ENCODE measurements around the gene SMURF2. TPM values are rescaled to one million over a fixed set of nuclear protein-coding genes. Genes with fewer than 3 reads are reported as not detected.
"Not testable (repeated sequence)": the region's sequence is repeated elsewhere in the genome, so short reads cannot be mapped to it uniquely, and the experiment has no call there.

The SMURF2 gene
- total RNA-seq, 1 donor from 2014 or later, result 44.9 TPM

DNA sequence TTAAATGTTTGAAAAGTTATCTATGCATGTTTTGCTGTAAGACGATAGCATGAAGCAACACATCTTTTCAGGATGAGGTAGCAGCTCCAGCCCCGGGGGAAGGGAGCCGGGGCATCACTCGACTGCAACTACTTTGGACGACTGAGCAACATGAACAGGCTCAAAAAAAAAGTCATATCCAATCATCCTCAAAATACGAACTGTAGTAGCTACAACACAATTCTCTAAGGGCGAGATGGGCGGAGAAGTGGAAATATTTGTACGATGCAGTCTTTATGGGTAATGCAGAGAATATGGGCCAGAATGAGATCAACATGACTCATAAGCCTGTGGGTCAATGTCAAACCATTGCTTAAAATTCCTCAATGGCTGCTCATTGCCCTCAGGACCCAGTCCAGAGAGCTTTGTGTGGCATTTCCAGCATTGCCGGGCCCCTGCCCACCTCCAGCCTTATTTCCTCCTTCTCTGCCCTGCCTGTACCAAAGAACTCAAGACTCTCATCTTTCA is 17.7 kb upstream of the SMURF2 start:
- intact Hi-C loops (cut with DNase I), result no loop called here
- no peak for DNase-seq
- Histone ChIP-seq H3K9me3 (no peaks in the 10 kb centered on the region), H3K27me3 (no peaks in the 10 kb centered on the region), H3K4me1 (no peaks in the 10 kb centered on the region), H3K27ac (no peak overlapping the region), H3K4me3 (no peak overlapping the region), H3K36me3 (no peaks in the 10 kb centered on the region)
- TF ChIP-seq, protein P1, sequence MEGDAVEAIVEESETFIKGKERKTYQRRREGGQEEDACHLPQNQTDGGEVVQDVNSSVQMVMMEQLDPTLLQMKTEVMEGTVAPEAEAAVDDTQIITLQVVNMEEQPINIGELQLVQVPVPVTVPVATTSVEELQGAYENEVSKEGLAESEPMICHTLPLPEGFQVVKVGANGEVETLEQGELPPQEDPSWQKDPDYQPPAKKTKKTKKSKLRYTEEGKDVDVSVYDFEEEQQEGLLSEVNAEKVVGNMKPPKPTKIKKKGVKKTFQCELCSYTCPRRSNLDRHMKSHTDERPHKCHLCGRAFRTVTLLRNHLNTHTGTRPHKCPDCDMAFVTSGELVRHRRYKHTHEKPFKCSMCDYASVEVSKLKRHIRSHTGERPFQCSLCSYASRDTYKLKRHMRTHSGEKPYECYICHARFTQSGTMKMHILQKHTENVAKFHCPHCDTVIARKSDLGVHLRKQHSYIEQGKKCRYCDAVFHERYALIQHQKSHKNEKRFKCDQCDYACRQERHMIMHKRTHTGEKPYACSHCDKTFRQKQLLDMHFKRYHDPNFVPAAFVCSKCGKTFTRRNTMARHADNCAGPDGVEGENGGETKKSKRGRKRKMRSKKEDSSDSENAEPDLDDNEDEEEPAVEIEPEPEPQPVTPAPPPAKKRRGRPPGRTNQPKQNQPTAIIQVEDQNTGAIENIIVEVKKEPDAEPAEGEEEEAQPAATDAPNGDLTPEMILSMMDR (IDR thresholded peaks at IDR 0.05), result no peak
- no peak for ATAC-seq

GRCh38 chr17:64676763-64677162 is 14.7 kb upstream of the SMURF2 start:
- TF ChIP-seq, protein P1 (IDR thresholded peaks at IDR 0.05), result no peak
- Histone ChIP-seq H3K4me1 (no peaks in the 10 kb centered on the region), H3K4me3 (no peak overlapping the region), H3K36me3 (no peaks in the 10 kb centered on the region), H3K9me3 (no peaks in the 10 kb centered on the region), H3K27ac (no peak overlapping the region), H3K27me3 (no peaks in the 10 kb centered on the region)
- ATAC-seq (no peak), DNase-seq (no peak)
- intact Hi-C loops (cut with DNase I), result no loop called here

- H3K4me3 ChIP-seq; intact Hi-C loops (cut with DNase I); H3K27me3 ChIP-seq; H3K36me3 ChIP-seq; H3K9me3 ChIP-seq; ATAC-seq; H3K27ac ChIP-seq; DNase-seq; H3K4me1 ChIP-seq: not testable (repeated sequence)
Observed at GRCh38 chr17:64670843-64671590, 8.9 kb upstream of the SMURF2 start.

DNA sequence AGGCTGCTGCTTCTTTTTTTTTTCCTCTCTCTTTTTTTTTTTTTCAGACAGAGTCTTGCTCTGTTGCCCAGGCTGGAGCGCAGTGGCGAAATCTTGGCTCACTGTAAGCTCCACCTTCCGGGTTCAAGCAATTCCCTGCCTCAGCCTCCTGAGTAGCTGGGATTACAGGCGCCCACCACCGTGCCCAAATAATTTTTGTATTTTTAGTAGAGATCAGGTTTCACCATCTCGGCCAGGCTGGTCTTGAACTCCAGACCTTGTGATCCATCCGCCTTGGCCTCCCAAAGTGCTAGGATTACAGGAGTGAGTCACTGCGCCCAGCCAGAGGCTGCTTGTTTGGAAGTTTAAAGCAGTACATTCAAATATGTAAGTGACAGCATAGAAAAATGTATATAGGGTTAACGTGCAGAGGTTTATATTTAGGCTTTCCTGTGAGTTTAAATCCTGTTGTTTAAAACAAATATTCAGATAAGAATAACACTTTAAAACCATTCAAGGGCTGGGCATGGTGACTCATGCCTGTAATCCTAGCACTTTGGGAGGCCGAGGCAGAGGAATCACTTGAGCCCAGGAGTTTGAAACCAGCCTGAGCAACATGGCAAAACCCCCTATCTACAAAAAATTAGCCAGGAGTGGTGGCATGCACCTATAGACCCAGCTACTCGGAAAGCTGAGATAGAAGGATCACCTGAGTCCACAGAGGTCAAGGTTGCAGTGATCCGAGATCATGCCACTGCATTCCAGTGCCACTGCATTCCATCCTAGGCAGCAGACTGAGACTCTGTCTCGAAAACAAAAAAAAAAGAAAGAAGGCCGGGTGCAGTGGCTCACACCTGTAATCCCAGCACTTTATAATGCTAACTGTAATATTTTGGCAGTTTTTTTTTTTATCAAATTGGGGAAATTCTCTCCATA is 6.0 kb upstream of the SMURF2 start:
- H3K4me3 ChIP-seq; intact Hi-C loops (cut with DNase I); H3K4me1 ChIP-seq; H3K27me3 ChIP-seq; DNase-seq; H3K36me3 ChIP-seq; H3K9me3 ChIP-seq; H3K27ac ChIP-seq: not testable (repeated sequence)
- peak; percentile 41 for ATAC-seq

- H3K27me3 ChIP-seq; DNase-seq; ATAC-seq; intact Hi-C loops (cut with DNase I); H3K36me3 ChIP-seq; H3K9me3 ChIP-seq; H3K4me3 ChIP-seq; H3K27ac ChIP-seq: not testable (repeated sequence)
- peaks cover 18% of the 10 kb centered on the region for H3K4me1 ChIP-seq
Observed at GRCh38 chr17:64664299-64664981, 2.3 kb upstream of the SMURF2 start.

GRCh38 chr17:64663836-64664235 is 1.7 kb upstream of the SMURF2 start:
- DNase-seq; H3K4me3 ChIP-seq; H3K27me3 ChIP-seq; H3K27ac ChIP-seq; H3K36me3 ChIP-seq; intact Hi-C loops (cut with DNase I); ATAC-seq; H3K9me3 ChIP-seq: not testable (repeated sequence)
- H3K4me1 ChIP-seq, result peaks cover 23% of the 10 kb centered on the region

DNA sequence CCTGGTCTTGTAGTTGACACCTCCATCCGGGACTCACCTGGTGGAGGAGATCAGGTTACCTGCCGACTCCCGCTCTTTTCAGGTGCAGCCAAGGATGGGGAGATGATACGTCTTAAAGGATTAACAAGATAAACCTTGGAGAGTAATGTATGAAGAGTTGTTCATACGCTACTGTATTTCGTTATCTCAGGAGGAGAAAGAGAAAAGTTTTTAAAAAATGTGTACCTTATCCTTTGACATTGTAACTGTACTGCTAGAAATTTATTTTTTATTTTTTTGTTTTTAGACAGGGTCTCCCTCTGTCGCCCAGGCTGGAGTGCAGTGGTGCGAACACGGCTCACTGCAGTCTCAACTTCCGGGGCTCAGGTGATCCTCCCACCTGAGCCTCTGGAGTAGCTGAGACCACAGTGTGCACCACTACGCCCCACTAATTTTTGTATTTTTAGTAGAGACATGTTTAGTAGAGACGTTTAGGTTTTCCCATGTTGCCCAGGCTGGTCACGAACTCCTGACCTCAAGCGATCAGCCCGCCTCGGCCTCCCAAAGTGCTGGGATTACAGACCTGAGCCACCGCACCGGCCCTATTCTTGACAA is 764 bp upstream of the SMURF2 start:
- ATAC-seq (no peak), DNase-seq (no peak)
- Histone ChIP-seq H3K27ac (peak overlapping the region; percentile 68), H3K9me3 (no peaks in the 10 kb centered on the region), H3K36me3 (no peaks in the 10 kb centered on the region), H3K4me1 (peaks cover 32% of the 10 kb centered on the region), H3K4me3 (peak overlapping the region; percentile 69), H3K27me3 (no peaks in the 10 kb centered on the region)
- TF ChIP-seq, protein P1 (IDR thresholded peaks at IDR 0.05), result no peak
- intact Hi-C loops (cut with DNase I), result no loop called here
